ENCODE results near the gene CD47.

- TF ChIP-seq EZH2 (IDR thresholded peaks at IDR 0.05), result no peak
- TF ChIP-seq POLR2AphosphoS5 (IDR thresholded peaks at IDR 0.05; ENCODE audit: borderline replicate concordance, low read depth, low read length), result no peak
These were observed 19.5 kb downstream of the CD47 start for GRCh38 chr3:108071368-108071767.
